Skin epidermis (tissue), 12 donors: ENCODE results near the gene NRP2.

Experiments
- H3K27ac ChIP-seq, 21 experiments: fragments of 200-600 bp; sonication (generic) in 11 of 21; one replicate each; pipeline ENCODE4 v1.5.0; 2020; ENCODE audit warnings: mild to moderate bottlenecking in 3 of 21, inconsistent platforms in 2 of 21, moderate library complexity in 2 of 21
- H3K4me3 ChIP-seq, 7 experiments: fragments of 200-600 bp; sonication (generic) in 2 of 7; one replicate each; pipeline ENCODE4 v1.5.0; 2020; ENCODE audit warnings: inconsistent platforms in 2 of 7, mild to moderate bottlenecking in 2 of 7, moderate library complexity in 1 of 7

NRP2 gene

GRCh38 chr2:205684871-205685313 lies 2.6 kb downstream of the NRP2 start:
- peak overlapping the region in 20 of 21 experiments; percentile 31 to 96 (median 77) for H3K27ac ChIP-seq
- peak overlapping the region; percentile 55 to 75 (median 64) for H3K4me3 ChIP-seq

- Histone ChIP-seq H3K4me3 (peak overlapping the region; percentile 55 to 75 (median 64)), H3K27ac (peak overlapping the region; percentile 31 to 96 (median 76))
These were observed 3.2 kb downstream of the NRP2 start for GRCh38 chr2:205685314-205686055.

- H3K27ac ChIP-seq = peak overlapping the region in 17 of 21 experiments; percentile 31 to 96 (median 80)
These were observed 3.9 kb downstream of the NRP2 start for GRCh38 chr2:205686056-205686782.

GRCh38 chr2:205686783-205687640 lies 4.7 kb downstream of the NRP2 start:
- peak overlapping the region; percentile 55 to 75 (median 64) for H3K4me3 ChIP-seq
- peak overlapping the region in 11 of 21 experiments; percentile 62 to 96 (median 82) for H3K27ac ChIP-seq

More at GRCh38 chr2:205686056-205686782, 3.9 kb downstream of the NRP2 start:
- peak overlapping the region; percentile 55 to 75 (median 64) for H3K4me3 ChIP-seq

- peak overlapping the region in 1 of 21 experiments; percentile 96 for H3K27ac ChIP-seq
- H3K4me3 ChIP-seq = no peak overlapping the region
These were observed 5.3 kb downstream of the NRP2 start for GRCh38 chr2:205687641-205687956.

GRCh38 chr2:205688417-205689200 lies 6.3 kb downstream of the NRP2 start:
- H3K4me3 ChIP-seq = no peak overlapping the region
- H3K27ac ChIP-seq = peak overlapping the region in 1 of 21 experiments; percentile 14

- Histone ChIP-seq H3K4me3 (no peak overlapping the region), H3K27ac (no peak overlapping the region)
These were observed 7.5 kb downstream of the NRP2 start for GRCh38 chr2:205689820-205690219.

- Histone ChIP-seq H3K4me3 (no peak overlapping the region), H3K27ac (peak overlapping the region in 2 of 21 experiments; percentile 37 to 63)
These were observed 9.8 kb downstream of the NRP2 start for GRCh38 chr2:205692104-205692503.

GRCh38 chr2:205694256-205694655 lies 12.0 kb downstream of the NRP2 start:
- no peak overlapping the region for H3K4me3 ChIP-seq
- H3K27ac ChIP-seq = peak overlapping the region in 1 of 21 experiments; percentile 2

- H3K4me3 ChIP-seq = no peak overlapping the region
- H3K27ac ChIP-seq = peak overlapping the region in 1 of 21 experiments; percentile 4
These were observed 13.2 kb downstream of the NRP2 start for GRCh38 chr2:205695460-205695991.

- H3K4me3 ChIP-seq = no peak overlapping the region
- peak overlapping the region in 1 of 21 experiments; percentile 84 for H3K27ac ChIP-seq
These were observed 14.1 kb downstream of the NRP2 start for GRCh38 chr2:205696331-205696926.

GRCh38 chr2:205696927-205697441 lies 14.7 kb downstream of the NRP2 start:
- Histone ChIP-seq H3K4me3 (no peak overlapping the region), H3K27ac (peak overlapping the region in 3 of 21 experiments; percentile 6 to 84 (median 17))

GRCh38 chr2:205698286-205699268 lies 16.3 kb downstream of the NRP2 start:
- no peak overlapping the region for H3K4me3 ChIP-seq
- peak overlapping the region in 13 of 21 experiments; percentile 17 to 84 (median 58) for H3K27ac ChIP-seq

GRCh38 chr2:205699515-205700289 lies 17.4 kb downstream of the NRP2 start:
- peak overlapping the region in 18 of 21 experiments; percentile 27 to 84 (median 62) for H3K27ac ChIP-seq
- no peak overlapping the region for H3K4me3 ChIP-seq

GRCh38 chr2:205700331-205701132 lies 18.2 kb downstream of the NRP2 start:
- Histone ChIP-seq H3K4me3 (no peak overlapping the region), H3K27ac (peak overlapping the region in 17 of 21 experiments; percentile 5 to 84 (median 58))
